GM21423 (cell line): Measurements from ENCODE around the gene DRAXIN.

ENCODE experiments used
- ATAC-seq: cut with Tn5 transposase; IDR thresholded peaks from one replicate; pipeline ENCODE4 v1.9.1; 2021; ENCODE audit warnings: mild to moderate bottlenecking, moderate library complexity; ENCODE audit not compliant: unreplicated experiment

Gene DRAXIN

GRCh38 chr1:11654939-11655808 lies 36.3 kb upstream of the DRAXIN start:
- ATAC-seq = no peak

- ATAC-seq = no peak
Observed at GRCh38 chr1:11657654-11658053, 33.9 kb upstream of the DRAXIN start.

DNA sequence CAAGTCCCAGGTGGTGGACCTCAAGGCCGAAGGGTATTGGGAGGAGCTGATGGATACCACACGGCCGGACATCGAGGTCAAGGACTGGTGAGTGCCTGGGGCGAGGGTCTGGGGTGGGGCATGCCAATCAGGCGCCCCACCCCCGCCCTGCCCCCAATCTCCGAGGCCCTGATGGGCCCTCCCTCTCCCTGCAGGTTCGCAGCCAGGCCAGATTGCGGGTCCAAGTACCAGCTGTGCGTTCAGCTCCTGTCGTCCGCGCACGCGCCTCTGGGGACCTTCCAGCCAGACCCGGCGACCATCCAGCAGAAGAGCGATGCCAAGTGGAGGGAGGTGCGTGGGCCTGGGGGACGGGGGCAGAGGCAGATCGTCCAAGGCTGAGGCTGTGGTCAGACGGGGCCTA lies 33.0 kb upstream of the DRAXIN start:
- ATAC-seq = no peak

DNA sequence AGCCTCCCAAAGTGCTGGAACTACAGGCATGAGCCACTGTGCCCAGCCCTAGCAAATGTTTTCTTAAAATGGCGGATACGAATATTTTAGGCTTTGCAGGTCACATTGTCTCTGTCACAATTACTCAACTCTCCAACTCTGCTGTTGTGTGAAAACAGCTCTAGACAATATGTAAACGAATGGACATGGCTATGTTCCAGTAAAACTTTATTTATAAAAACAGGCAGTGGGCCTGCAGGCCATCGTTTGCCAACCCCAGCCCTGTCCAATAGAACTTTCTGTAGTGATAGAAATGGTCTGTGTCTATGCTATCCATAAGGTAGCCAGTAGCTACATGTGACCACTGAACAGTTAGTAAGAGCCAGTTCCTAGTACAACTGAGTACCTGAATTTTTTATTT lies 31.8 kb upstream of the DRAXIN start:
- no peak for ATAC-seq

- no peak for ATAC-seq
Observed at GRCh38 chr1:11661103-11661502, 30.4 kb upstream of the DRAXIN start.

DNA sequence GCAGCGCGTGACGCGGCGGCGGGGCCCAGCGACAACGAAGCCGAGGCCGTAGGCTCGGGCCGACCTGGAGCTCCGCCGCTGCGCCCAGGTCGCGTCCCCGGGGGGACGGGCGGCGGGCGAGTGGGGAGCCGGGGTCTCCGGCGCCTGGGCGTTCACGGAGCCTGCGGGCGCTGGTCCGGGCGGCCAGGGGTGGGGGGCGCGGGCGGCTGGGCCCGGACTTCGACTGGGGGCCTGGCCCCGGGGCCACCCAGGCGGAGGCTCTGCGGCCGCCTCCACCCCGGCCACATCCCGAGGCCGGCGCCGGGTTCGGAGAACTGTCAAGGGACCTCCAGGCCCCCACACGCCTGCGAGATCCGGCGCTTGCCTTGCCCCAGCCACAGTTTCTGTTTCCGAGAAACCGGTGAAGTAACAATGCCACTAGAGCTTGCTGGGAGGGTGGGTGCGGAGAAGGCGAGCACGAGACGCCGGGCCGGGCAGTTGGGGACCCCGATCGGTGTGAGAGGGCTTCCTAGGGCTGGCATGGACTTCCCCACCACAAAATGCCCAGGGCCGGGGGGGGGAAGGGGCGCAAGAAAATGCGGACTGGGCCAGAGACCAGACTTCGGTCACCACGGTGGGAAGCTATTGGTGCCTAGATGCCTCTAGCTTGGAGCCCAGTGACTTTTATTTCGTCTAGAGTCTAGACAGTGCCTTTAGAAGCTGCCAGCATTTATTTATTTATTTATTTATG lies 27.0 kb upstream of the DRAXIN start:
- peak; percentile 21 for ATAC-seq

GRCh38 chr1:11668516-11668915 lies 23.0 kb upstream of the DRAXIN start:
- ATAC-seq = no peak

DNA sequence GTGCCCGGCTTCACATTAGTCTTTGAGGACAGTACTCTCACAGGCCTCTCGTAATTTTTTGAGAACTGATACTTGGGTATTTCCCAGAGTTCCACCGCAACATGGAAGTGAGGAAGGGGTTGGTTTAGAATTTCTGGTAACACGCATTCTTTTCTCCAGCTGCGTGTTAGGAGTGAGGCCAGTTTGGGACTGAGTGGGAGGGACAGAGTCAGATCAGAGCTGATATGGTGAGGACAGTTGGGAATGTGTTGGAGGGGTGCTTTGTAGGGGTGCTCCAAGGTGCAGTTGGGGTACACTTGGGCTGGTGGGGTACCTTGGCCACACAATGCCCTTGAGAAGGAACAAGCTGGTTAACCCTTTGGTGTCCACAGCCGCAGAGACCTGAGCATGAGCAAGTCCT lies 20.8 kb upstream of the DRAXIN start:
- no peak for ATAC-seq

GRCh38 chr1:11671205-11671543 lies 20.3 kb upstream of the DRAXIN start:
- ATAC-seq = no peak

DNA sequence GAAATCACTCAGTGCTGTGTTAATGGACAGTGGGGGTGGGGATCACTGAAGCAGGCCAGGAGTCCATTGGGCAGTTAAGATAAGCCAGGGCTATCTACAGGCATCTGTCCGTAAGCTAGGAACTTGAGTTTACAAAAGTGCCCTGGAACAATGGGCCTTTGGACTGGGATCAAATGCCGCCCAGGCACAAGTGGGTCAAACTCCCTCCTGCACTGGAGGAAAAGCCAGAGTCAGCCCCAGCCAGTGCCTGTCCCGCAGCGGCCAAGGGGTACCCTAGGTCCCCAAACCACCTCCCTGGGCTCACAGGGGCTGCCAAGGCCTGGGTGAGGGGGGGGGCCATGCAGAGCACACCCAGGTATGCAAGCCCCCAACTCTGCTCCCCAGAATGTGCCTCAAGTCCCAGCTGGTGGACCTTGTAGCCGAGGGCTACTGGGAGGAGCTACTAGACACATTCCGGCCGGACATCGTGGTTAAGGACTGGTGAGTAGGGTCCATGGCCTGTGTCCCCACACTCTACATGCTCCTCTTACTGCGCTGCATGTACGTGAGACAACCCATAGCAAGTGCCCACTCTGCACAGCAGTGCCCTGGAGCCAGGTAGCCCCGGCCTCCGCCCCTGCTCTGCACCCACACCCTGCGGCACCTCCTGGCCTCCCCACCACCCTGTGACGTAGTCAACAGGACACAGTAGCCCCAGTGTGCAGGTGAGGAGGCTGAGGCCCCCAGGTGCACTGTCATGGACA lies 19.8 kb upstream of the DRAXIN start:
- ATAC-seq = no peak

DNA sequence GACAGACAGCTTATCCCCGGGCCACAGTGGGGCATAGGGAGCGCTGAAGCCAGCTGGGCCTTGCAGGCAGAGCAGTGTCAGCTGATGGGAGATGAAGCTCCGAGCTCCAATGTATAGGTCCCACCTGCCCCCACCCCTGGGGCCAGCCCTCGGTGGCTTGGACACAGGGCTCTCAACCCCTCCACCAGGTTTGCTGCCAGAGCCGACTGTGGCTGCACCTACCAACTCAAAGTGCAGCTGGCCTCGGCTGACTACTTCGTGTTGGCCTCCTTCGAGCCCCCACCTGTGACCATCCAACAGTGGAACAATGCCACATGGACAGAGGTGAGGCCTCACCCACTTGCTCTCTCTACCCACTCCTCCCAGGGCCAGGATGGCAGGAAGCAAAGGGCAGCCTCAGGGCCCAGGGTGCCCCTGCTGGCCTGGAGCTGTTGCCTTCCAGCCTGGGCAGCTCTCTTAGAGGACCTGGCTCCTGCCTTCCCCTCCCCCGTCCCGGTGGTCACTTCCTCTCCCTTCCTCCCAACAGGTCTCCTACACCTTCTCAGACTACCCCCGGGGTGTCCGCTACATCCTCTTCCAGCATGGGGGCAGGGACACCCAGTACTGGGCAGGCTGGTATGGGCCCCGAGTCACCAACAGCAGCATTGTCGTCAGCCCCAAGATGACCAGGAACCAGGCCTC lies 18.3 kb upstream of the DRAXIN start:
- ATAC-seq = no peak

DNA sequence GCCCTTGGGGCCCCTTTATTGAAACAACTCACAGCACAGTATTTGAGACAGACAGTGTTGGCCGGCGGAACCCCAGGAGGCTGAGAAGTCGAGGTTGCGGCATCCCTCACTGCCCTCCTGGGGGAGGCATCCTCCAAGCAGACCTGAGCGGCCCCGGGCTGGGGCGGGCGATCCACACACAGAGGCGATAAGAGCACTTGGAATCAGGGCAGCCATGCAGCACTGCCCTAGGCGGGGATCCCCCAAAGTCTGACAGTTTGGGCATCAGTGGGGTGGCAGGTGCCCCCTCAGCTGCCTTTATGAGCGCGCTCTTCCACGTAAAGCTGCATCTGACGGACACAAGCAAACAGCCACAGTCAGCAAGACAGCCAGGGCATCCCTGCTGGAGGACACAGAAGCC lies 17.0 kb upstream of the DRAXIN start:
- ATAC-seq = no peak

- ATAC-seq = no peak
Observed at GRCh38 chr1:11675325-11675724, 16.2 kb upstream of the DRAXIN start.

DNA sequence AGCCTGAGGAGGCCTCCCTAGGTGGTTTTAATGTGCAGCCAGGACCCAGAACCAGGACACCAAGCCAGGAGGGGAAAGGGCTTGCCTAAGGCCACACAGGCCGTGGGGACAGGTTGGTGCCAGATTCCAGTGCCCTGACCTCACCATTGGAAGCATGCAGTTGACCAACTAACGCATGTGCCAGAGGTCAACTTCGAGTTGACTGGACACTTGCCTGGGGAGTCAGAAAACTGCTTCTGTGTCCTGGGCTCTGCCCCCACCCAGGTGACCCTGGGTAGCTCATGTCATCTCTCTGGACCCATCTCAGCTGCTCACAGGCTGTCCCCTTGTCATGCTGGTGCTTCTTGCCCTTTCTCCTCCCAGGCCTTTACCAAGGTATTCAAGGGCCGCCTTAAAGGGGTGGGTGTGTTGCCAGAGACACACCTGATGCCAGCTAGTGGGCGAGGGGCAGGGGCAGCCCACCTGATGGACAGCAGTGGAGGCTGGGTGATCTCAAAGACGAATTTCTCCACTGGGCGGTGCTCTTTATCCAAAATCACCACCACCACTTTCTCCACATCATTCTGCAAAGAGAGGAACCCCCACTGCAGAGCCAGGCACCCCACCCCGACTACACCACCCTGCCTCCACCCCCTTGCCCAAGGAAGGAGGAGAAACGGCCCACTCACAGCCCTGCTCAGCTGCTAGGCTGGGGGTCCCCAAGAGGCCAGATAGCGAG lies 15.0 kb upstream of the DRAXIN start:
- no peak for ATAC-seq

DNA sequence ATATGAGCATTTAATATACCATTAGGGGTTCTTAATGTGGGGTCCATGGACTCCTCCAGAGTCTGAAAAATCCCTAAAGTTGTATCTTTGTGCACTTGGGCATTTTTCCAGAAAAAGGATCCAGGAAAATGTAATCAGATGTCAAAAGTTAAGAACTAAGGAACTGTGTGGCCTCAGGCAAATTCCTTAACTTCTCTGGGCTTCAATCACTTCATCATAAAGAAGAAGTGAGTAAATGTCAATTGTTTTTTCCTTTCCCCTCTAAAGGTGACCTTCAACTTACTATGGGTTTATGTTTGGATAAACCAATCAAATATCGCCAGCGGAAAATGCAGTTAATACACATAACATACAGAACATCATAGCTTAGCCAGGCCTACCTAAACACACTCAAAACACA lies 13.1 kb upstream of the DRAXIN start:
- ATAC-seq = no peak

DNA sequence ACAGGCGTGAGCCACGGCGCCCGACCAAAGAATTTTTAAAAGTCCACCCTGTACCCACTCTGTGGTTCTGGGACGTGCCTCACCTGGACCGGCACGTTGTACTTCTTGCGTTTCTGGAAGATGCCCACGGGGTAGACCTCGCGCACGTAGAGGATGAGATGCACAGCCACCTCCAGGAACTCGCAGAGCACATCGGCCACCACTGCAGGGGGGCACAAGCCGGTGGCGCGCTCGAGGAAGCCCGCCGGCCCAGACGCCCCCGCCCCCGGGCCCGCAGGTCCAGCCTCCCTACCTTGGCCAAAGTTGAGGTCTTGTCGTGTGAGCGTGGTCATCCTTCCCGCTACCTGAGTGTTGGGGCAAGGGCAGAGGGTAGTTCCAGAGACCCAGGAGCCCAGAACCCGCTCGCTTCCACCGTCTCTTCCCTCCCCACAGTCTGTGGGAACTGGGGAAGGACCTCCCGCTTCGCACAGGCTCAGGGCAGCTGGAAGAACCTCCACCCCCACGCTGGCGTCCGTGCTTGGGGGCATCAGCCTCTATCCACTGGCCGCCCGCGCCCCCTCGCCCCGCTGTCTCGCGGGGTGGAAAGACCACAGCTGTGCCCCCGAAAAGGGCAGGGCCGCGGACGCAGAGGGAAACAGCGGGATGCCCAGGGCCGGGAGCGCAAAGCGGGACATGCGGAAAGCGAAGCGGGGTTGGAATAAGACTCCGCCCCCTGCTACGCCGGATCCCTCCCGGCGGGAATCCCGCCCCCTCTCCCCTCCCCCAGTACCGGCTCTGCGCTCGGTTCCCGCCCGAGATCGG lies 11.0 kb upstream of the DRAXIN start:
- peak; percentile 27 for ATAC-seq

DNA sequence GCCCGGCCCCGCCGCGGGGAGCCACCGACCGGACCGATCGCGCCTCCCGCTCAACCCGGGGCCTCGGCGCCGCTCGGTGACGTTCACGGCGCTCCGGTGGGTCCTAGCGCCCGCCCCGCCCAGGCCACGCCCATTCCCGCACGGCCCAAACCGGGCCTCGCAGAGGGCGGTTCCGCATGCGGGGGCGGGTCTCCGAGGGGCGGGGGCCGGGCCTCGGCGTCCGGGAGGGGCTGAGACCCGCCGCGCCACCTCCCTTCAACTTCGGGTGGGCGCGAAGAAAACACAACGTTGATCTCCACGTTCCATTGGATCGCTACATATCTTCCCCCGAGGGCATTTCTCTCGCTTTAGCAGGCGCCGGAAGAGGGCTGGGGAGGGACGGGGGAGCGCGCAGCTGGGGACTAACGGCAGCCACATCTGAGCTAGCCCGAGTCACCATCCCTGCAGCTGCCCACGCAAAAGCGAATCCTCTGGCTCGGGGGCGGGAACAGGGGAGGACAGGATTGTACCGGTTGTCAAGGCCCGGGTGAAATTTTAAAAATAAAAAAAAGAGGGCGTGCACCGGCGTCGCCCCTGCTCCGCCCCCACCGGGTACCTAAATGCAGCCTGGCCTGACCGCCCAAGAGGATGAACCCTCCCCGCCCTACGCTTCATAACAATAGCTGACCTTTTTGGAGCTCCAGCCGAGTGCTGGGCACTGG lies 10.3 kb upstream of the DRAXIN start, which contains the start of gene MAD2L2:
TSS of gene MAD2L2 (minus strand) at position 78 of the 701 bp plus-strand sequence. CDS start 547 bp downstream, outside the sequence.
- peak; percentile 79 for ATAC-seq

DNA sequence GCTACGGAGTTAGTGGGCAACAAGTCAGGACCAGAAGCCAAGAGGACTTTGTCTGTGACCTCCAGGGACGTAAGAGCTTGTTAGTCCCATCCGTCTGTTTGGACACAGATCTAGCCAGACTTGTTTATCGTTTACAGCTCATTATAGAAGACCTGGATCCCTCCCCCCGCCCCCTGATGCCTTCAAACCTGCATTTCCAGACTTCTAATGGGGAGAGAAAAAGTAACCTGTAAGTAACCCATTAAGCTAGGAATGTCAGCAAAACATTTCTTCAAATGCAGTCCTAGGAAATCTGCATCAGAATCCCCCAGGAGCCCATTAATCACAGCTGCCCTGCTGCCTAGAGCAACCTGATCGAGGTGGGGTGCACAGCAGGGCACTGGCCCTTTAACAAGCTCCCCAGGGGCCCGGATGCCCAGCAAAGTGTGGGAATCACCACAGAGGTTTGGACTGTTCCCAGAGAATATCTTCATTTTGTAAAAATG lies 9.2 kb upstream of the DRAXIN start:
- no peak for ATAC-seq

GRCh38 chr1:11682799-11683198 lies 8.7 kb upstream of the DRAXIN start:
- ATAC-seq = no peak
